IMR-90 (cell line): ENCODE data around the gene NUP210. TPM values are rescaled to one million over a fixed set of nuclear protein-coding genes. Genes with fewer than 3 reads are reported as not detected.

Source experiments
- ATAC-seq: fragments of 200-7000 bp; cut with Tn5 transposase; 2 replicates; pipeline ENCODE4 v1.9.1; 2020; ENCODE audit warnings: low read depth, mild to moderate bottlenecking, moderate library complexity
- BruUV-seq: library from RNA; stranded (reverse); fragments of 400-500 nt; replicated peaks from 2 replicates; lab custom pipeline; 2021; lab: Mats Ljungman, UMichigan
- CTCF ChIA-PET: fragments of 300-600 bp; formaldehyde crosslinking; extraction: SDS; loops from one replicate; lab custom pipeline; 2021; ENCODE audit warnings: antibody characterized with exemption; lab: Yijun Ruan, JAX
- POLR2A ChIA-PET: fragments of 300-600 bp; sonication (Branson Sonifier 250); formaldehyde crosslinking; loops from one replicate; lab custom pipeline; 2022; ENCODE audit warnings: antibody characterized with exemption; ENCODE audit not compliant: unreplicated experiment; lab: Charles Lee
- DNase-seq: peaks from one replicate; pipeline ENCODE4 v3.0.0; 2013
- H2AFZ ChIP-seq: replicated peaks from 2 replicates; pipeline ENCODE3; 2013; ENCODE audit warnings: low read length, mild to moderate bottlenecking; ENCODE audit not compliant: poor library complexity
- H2AK5ac ChIP-seq: 2 replicates; pipeline ENCODE4 v1.6.1; 2013; ENCODE audit warnings: low read depth, low read length, inconsistent platforms
- H2AK9ac ChIP-seq: replicated peaks from 2 replicates; pipeline ENCODE3; 2013; ENCODE audit warnings: mild to moderate bottlenecking, low read depth, low read length, moderate library complexity; ENCODE audit not compliant: poor library complexity
- H2BK120ac ChIP-seq: 2 replicates; pipeline ENCODE4 v1.6.1; 2013; ENCODE audit warnings: low read depth, low read length, inconsistent platforms
- H2BK15ac ChIP-seq: 3 replicates; pipeline ENCODE4 v1.6.1; 2013; ENCODE audit warnings: low read depth, low read length, inconsistent platforms
- H2BK20ac ChIP-seq: 2 replicates; pipeline ENCODE4 v1.6.1; 2013; ENCODE audit warnings: low read depth, mild to moderate bottlenecking, inconsistent platforms, low read length, moderate library complexity
- H2BK5ac ChIP-seq: 2 replicates; pipeline ENCODE4 v1.6.1; 2013; ENCODE audit warnings: mild to moderate bottlenecking, low read depth, low read length, inconsistent platforms; ENCODE audit not compliant: poor library complexity, severe bottlenecking
- H3K14ac ChIP-seq: replicated peaks from 2 replicates; pipeline ENCODE4 v1.6.1; 2013; ENCODE audit warnings: low read depth, low read length, inconsistent platforms
- H3K18ac ChIP-seq: 2 replicates; pipeline ENCODE4 v1.6.1; 2013; ENCODE audit warnings: low read depth, low read length, control low read depth
- H3K23ac ChIP-seq: 2 replicates; pipeline ENCODE4 v1.6.1; 2013; ENCODE audit warnings: low read depth, low read length, inconsistent platforms
- H3K27ac ChIP-seq: 2 replicates; pipeline ENCODE4 v1.5.1; 2013; ENCODE audit warnings: mild to moderate bottlenecking, control low read depth, low read length; ENCODE audit not compliant: insufficient read depth
- H3K27me3 ChIP-seq: 2 replicates; pipeline ENCODE4 v1.6.1; 2013; ENCODE audit warnings: low read length; ENCODE audit not compliant: control insufficient read depth, insufficient read depth
- H3K36me3 ChIP-seq: 2 replicates; pipeline ENCODE4 v1.6.1; 2013; ENCODE audit warnings: low read length, mixed read lengths; ENCODE audit not compliant: control insufficient read depth, insufficient read depth
- H3K4ac ChIP-seq: 2 replicates; pipeline ENCODE4 v1.6.1; 2013; ENCODE audit warnings: low read depth, low read length, inconsistent platforms
- H3K4me1 ChIP-seq: 2 replicates; pipeline ENCODE4 v1.6.1; 2013; ENCODE audit warnings: low read length, mixed read lengths; ENCODE audit not compliant: control insufficient read depth, insufficient read depth
- H3K4me2 ChIP-seq: 2 replicates; pipeline ENCODE4 v1.6.1; 2013; ENCODE audit warnings: low read depth, mild to moderate bottlenecking, control low read depth, low read length, moderate library complexity
- H3K4me3 ChIP-seq: 2 replicates; pipeline ENCODE4 v1.5.1; 2013; ENCODE audit warnings: low read depth, mild to moderate bottlenecking, control low read depth, low read length, moderate library complexity; ENCODE audit not compliant: insufficient read depth
- H3K56ac ChIP-seq: 2 replicates; pipeline ENCODE4 v1.6.1; 2013; ENCODE audit warnings: low read length, inconsistent platforms; ENCODE audit not compliant: insufficient read depth; ENCODE audit errors: extremely low read depth
- H3K79me1 ChIP-seq, 2 experiments: 2 replicates each; pipeline ENCODE4 v1.6.1; 2013; ENCODE audit warnings: low read length in 2 of 2, inconsistent platforms in 1 of 2, low read depth in 1 of 2
- H3K9ac ChIP-seq: 2 replicates; pipeline ENCODE4 v1.6.1; 2013; ENCODE audit warnings: low read depth, low read length, control low read depth
- H3K9me1 ChIP-seq: 2 replicates; pipeline ENCODE4 v1.6.1; 2013; ENCODE audit warnings: low read length, inconsistent platforms; ENCODE audit not compliant: insufficient read depth
- H3K9me3 ChIP-seq: 2 replicates; pipeline ENCODE4 v1.6.1; 2013; ENCODE audit warnings: low read length; ENCODE audit not compliant: control insufficient read depth, insufficient read depth
- H4K20me1 ChIP-seq: 2 replicates; pipeline ENCODE4 v1.6.1; 2013; ENCODE audit warnings: low read length, inconsistent platforms; ENCODE audit not compliant: insufficient read depth
- H4K5ac ChIP-seq: 2 replicates; pipeline ENCODE4 v1.6.1; 2013; ENCODE audit warnings: mild to moderate bottlenecking, low read depth, low read length, control low read depth
- H4K8ac ChIP-seq, 2 experiments: 2 replicates each; pipeline ENCODE4 v1.6.1; 2013; ENCODE audit warnings: low read depth in 2 of 2, low read length in 2 of 2, control low read depth in 1 of 2, inconsistent platforms in 1 of 2
- H4K91ac ChIP-seq: 2 replicates; pipeline ENCODE4 v1.6.1; 2013; ENCODE audit warnings: low read depth, low read length, inconsistent platforms; ENCODE audit not compliant: insufficient read depth
- CEBPB ChIP-seq: IDR thresholded peaks from 2 replicates; pipeline ENCODE4 v1.6.1; 2012; ENCODE audit warnings: low read depth, low read length, improper control_type of control experiment
- CHD1 ChIP-seq: IDR thresholded peaks from 2 replicates; pipeline ENCODE4 v1.6.1; 2012; ENCODE audit warnings: low read depth, low read length, improper control_type of control experiment
- ELK1 ChIP-seq: fragments of 150-350 bp; IDR thresholded peaks from 2 replicates; pipeline ENCODE4 v1.6.1; 2016; ENCODE audit warnings: low read depth, mild to moderate bottlenecking, low read length, moderate library complexity, borderline replicate concordance
- FOS ChIP-seq: fragments of 150-350 bp; IDR thresholded peaks from 2 replicates; pipeline ENCODE4 v1.6.1; 2016; ENCODE audit warnings: low read depth, low read length
- MAFK ChIP-seq: IDR thresholded peaks from 2 replicates; pipeline ENCODE4 v1.6.1; 2012; ENCODE audit warnings: low read depth, low read length, improper control_type of control experiment
- MXI1 ChIP-seq: IDR thresholded peaks from 2 replicates; pipeline ENCODE4 v1.6.1; 2012; ENCODE audit warnings: low read depth, mild to moderate bottlenecking, low read length, moderate library complexity, borderline replicate concordance
- NFE2L2 ChIP-seq: fragments of 150-350 bp; IDR thresholded peaks from 2 replicates; pipeline ENCODE4 v1.6.1; 2016; ENCODE audit warnings: low read depth, mild to moderate bottlenecking, low read length
- POLR2A ChIP-seq: IDR thresholded peaks from 2 replicates; pipeline ENCODE4 v1.6.1; 2012; ENCODE audit warnings: mild to moderate bottlenecking, low read depth, low read length
- RCOR1 ChIP-seq: IDR thresholded peaks from 2 replicates; pipeline ENCODE4 v1.6.1; 2012; ENCODE audit warnings: mild to moderate bottlenecking, low read length, improper control_type of control experiment; ENCODE audit not compliant: insufficient replicate concordance
- RFX5 ChIP-seq: IDR thresholded peaks from 2 replicates; pipeline ENCODE4 v1.8.0; 2012; ENCODE audit warnings: low read depth, mild to moderate bottlenecking, low read length, moderate library complexity
- SMC3 ChIP-seq: fragments of 150-350 bp; IDR thresholded peaks from 2 replicates; pipeline ENCODE4 v1.6.1; 2016; ENCODE audit warnings: low read depth, mild to moderate bottlenecking, antibody characterized with exemption, low read length, moderate library complexity
- USF2 ChIP-seq: fragments of 150-350 bp; IDR thresholded peaks from 2 replicates; pipeline ENCODE4 v1.6.1; 2017; ENCODE audit warnings: mild to moderate bottlenecking, antibody characterized with exemption, low read length, low read depth
- WGBS, 2 experiments: methylation state at CpG; one replicate each; pipeline versions ENCODE4 v1.1.5 to v1.1.7; 2013; ENCODE audit warnings: missing lambda C conversion rate in 2 of 2; ENCODE audit not compliant: insufficient read length in 1 of 2; ENCODE audit errors: extremely low coverage in 2 of 2; 5-methylcytosine and 5-hydroxymethylcytosine counted together
- dilution Hi-C: fragments of 300-500 bp; cut with HindIII; formaldehyde crosslinking; loops from one replicate; pipeline ENCODE4 v1.14.3; 2018; ENCODE audit warnings: low sequenced_read_pairs; ENCODE audit not compliant: unreplicated experiment
- in situ Hi-C: fragments of 300-500 bp; cut with MboI; formaldehyde crosslinking; loops from 3 replicates; pipeline ENCODE4 v1.14.3; 2019; ENCODE audit warnings: low sequenced_read_pairs, inconsistent platforms, mixed read lengths
- intact Hi-C: fragments of 100-400 bp; cut with micrococcal nuclease; formaldehyde crosslinking; loops from 2 replicates; pipeline ENCODE4 v1.10.0; 2022
- polyA plus RNA-seq, 3 experiments: library from polyadenylated mRNA; depleted of rRNA; stranded (reverse); fragments of >200 nt; gene quantifications; 2 replicates each; pipeline ENCODE4 v1.2.3, GENCODE V29; 2012; ENCODE audit warnings: low replicate concordance in 1 of 3
- total RNA-seq: library from RNA; depleted of rRNA; stranded (reverse); fragments of >200 nt; gene quantifications from 2 replicates; pipeline ENCODE4 v1.2.3, GENCODE V29; 2012

The NUP210 gene
- total and polyA plus RNA-seq, 2 of the 4 experiments (the other 2 are of a cell fraction) = under 0.01 to 0.03 TPM

- ATAC-seq (no peak), DNase-seq (no peak)
- Histone ChIP-seq H2BK5ac (no peak overlapping the region), H4K8ac (no peak overlapping the region), H3K4me2 (no peak overlapping the region), H3K9ac (no peak overlapping the region), H3K4me3 (no peak overlapping the region), H3K9me3 (no peaks in the 10 kb centered on the region), H4K20me1 (no peaks in the 10 kb centered on the region), H3K9me1 (no peaks in the 10 kb centered on the region), H2BK120ac (no peak overlapping the region), H3K27ac (no peak overlapping the region), H3K27me3 (peaks cover 33% of the 10 kb centered on the region), H3K14ac (no peak overlapping the region), H2BK20ac (no peak overlapping the region), H2AK9ac (no peak overlapping the region), H3K36me3 (no peaks in the 10 kb centered on the region), H3K18ac (no peak overlapping the region), H2AK5ac (no peak overlapping the region), H3K4me1 (no peaks in the 10 kb centered on the region), H2BK15ac (no peak overlapping the region), H3K79me1 (no peaks in the 10 kb centered on the region), H4K91ac (no peak overlapping the region), H3K56ac (no peak overlapping the region), H3K23ac (no peak overlapping the region), H4K5ac (no peak overlapping the region), H3K4ac (no peak overlapping the region), H2AFZ (no peak overlapping the region)
- intact Hi-C loops (no loop called here), in situ Hi-C loops (no loop called here), dilution Hi-C loops (no loop called here)
- CTCF ChIA-PET = no interaction called here
- POLR2A ChIA-PET = interaction anchor here (0.7 kb wide), 1 partner anchor 15 kb away, joined by 3 read pairs; no protein-coding TSS in a partner anchor
- 83% methylated on average over 2 of the region's 4 CpGs; no CpG with 5 or more reads in 1 of the 2 experiments for WGBS, 2 experiments
- TF ChIP-seq MAFK (no peak), FOS (no peak), CHD1 (no peak), RCOR1 (no peak), MXI1 (no peak), POLR2A (no peak), SMC3 (no peak), ELK1 (no peak), RFX5 (no peak), NFE2L2 (no peak), USF2 (no peak), CEBPB (no peak)
- no TSS peak for BruUV-seq
These were observed 46.7 kb upstream of the NUP210 start for GRCh38 chr3:13466781-13467180.
